NB4 (cell line): ENCODE measurements around the gene FGF7.

Experiments
- DNase-seq: peaks from one replicate; pipeline ENCODE4 v3.0.0; 2010; ENCODE audit warnings: low read depth
- H3K4me3 ChIP-seq: one replicate; pipeline ENCODE4 v1.5.1; 2011; ENCODE audit warnings: mild to moderate bottlenecking, low read depth, low read length, moderate library complexity
- CTCF ChIP-seq: IDR thresholded peaks from one replicate; pipeline ENCODE4 v1.5.1; 2012; ENCODE audit warnings: low read depth, low read length
- MYC ChIP-seq: IDR thresholded peaks from 2 replicates; pipeline ENCODE4 v1.6.1; 2011; ENCODE audit warnings: low read depth, low read length
- POLR2A ChIP-seq: IDR thresholded peaks from 2 replicates; pipeline ENCODE4 v1.6.1; 2011; ENCODE audit warnings: mild to moderate bottlenecking; ENCODE audit not compliant: insufficient read length; ENCODE audit errors: extremely low read depth
- TF ChIP-seq, protein P1 (sequence below): IDR thresholded peaks from 2 replicates; pipeline ENCODE4 v1.6.1; 2011; ENCODE audit warnings: low read depth, low read length

FGF7 gene

GRCh38 chr15:49460411-49460941, 37.4 kb downstream of the FGF7 start:
- H3K4me3 ChIP-seq, result no peak overlapping the region
- no peak for DNase-seq
- TF ChIP-seq POLR2A (no peak), MYC (no peak), CTCF (no peak)
- TF ChIP-seq, protein P1, sequence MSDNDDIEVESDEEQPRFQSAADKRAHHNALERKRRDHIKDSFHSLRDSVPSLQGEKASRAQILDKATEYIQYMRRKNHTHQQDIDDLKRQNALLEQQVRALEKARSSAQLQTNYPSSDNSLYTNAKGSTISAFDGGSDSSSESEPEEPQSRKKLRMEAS, result no peak

DNA sequence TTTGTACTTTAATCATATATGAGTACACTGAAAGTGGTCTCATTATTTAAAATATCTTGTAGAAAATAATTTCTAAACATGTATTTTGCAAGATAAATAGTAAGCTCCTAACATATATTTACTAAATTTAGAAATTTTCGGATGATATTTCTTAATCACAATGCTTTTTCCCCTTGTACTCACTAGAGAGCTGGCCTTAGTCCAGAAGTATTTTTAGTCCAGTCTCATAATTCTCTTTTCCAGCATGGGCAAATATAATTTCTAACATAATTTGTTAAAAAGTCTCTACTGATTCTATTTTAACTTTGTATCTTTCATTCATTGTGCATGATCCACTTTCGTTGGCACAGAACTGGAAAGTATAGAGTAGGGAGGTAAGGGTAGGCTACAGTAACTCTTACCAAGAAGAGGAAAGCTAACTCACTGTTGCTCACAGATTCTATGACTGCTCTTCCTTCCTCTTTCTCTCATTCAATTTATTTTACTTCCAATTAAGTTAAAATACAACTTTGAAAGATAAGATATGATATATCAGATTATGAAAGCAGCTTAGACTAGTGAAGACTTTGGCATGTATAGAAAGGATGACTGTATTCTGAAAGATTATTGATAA, 39.3 kb downstream of the FGF7 start:
- TF ChIP-seq MYC (no peak), CTCF (no peak), POLR2A (no peak)
- TF ChIP-seq, protein P1, result no peak
- DNase-seq, result peak; percentile 4
- no peak overlapping the region for H3K4me3 ChIP-seq

DNA sequence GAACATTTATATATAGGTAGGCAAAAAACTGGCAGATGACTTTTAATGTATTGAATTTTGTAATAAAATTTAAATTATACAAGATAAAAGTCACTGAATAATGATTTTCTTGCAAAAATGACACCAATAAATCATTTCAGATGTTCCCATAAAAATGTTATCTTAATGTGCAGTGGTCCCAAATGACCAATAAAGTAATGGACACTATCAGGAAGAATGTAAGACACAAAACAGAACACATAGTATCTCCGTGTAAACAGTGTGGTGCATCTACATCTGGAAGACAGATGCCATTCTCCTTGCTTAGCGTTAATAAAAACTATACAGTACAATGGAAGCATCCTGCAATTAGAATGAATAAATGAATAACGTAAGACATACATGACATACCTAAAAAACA, 41.5 kb downstream of the FGF7 start:
- no peak for DNase-seq
- no peak overlapping the region for H3K4me3 ChIP-seq
- TF ChIP-seq CTCF (no peak), POLR2A (no peak), MYC (no peak)
- TF ChIP-seq, protein P1, result no peak

DNA sequence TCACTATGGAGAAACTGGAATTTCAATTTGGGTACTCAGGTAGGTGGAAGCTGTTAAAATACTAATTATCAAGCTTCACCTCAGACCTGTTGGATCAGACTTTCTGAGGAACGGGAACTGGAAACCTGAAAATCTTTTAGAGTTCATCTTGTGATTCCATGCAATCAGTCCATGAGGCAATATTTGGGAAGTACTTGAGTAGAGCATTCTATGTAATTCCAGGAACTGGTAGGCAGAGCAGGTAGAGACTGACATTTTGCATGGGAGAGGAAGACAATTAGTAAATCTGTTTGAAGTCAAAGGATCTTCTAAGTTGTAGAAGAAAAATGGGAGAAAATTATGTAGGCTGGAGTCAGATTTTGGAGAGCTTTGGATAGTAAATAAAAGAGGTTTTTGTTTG, 43.1 kb downstream of the FGF7 start:
- H3K4me3 ChIP-seq, result no peak overlapping the region
- TF ChIP-seq CTCF, result no peak
- TF ChIP-seq MYC, result no peak
- TF ChIP-seq, protein P1, result no peak
- TF ChIP-seq POLR2A, result no peak
- no peak for DNase-seq

DNA sequence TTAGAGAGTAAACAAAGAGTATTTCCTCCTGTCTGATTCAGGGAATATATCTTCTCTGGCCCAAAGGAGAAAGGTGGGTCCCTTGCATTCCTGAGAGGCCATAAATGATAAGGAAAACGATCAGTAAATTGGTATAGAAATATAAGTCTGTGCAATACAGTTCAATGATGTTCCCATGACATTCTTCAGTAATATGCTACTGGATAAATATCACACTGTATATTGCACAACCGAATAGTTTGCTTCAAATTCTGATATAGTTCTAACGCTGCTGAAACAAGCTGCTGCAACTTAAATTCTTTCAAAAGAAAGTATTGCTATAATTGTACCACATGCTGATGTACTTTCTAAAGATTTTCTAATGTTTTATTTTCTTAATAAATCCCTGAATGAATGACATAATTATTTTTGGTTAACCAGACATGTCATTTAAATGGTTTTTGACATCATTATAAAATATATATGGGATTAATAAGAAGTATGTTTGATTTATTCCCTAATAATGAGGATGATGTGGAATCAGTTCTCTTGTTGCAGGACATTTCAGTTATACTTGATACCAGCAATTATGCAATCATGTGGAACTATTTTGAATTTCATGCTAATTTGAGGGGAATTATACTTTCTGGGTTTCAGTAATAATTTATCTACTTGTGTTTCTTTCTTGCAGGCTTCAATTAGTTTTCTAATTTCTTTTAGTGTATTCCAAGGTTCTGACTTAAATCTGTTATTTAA, 44.9 kb downstream of the FGF7 start:
- TF ChIP-seq, protein P1, result no peak
- no peak for DNase-seq
- no peak overlapping the region for H3K4me3 ChIP-seq

GRCh38 chr15:49468481-49468839, 45.4 kb downstream of the FGF7 start:
- DNase-seq, result no peak
- H3K4me3 ChIP-seq, result no peak overlapping the region
- TF ChIP-seq POLR2A, result no peak
- TF ChIP-seq, protein P1, result no peak
- TF ChIP-seq CTCF, result no peak
- no peak for TF ChIP-seq MYC
